HS-27A (cell line): ENCODE results near the gene TMEM127.

Source experiments
- DNase-seq: peaks from one replicate; pipeline ENCODE4 v3.0.0-alpha.2; 2012; ENCODE audit warnings: low read depth, missing footprints

The TMEM127 gene

DNA sequence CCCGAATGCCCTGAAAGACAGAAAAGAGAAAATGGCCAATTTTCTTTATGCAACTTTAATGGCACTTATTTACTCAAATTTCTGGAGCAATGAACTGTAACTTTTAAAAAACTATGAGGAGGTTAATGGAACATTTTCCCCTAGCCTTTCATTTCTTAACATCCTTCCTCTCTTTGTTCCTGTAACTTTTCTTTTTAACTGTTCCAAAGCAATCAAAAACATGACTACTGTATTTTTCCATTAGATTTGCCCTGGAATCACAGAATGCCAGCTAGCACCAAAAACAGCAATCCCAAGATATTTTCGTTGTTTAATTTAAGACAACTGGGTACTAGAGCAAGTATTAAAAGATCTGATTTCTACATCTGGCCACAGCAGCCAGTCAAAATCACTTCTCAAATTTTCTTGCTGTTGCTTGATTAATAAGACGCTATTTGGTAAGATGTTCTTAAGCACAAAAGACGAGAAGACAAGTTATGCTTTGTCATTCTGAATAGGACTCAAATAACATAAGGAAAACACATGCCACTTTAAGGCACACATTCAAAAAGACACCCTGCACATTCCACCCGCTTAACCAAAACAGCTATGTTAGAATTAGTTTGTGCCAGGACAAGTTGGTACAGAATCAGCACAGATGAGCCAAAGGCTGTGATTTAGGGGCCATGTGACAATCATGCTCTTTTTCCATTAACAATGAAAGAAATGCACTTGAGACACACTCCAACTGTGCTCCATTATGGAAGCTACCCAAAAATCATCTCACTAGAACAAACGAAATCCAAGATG, 60.8 kb downstream of the TMEM127 start:
- no peak for DNase-seq

DNA sequence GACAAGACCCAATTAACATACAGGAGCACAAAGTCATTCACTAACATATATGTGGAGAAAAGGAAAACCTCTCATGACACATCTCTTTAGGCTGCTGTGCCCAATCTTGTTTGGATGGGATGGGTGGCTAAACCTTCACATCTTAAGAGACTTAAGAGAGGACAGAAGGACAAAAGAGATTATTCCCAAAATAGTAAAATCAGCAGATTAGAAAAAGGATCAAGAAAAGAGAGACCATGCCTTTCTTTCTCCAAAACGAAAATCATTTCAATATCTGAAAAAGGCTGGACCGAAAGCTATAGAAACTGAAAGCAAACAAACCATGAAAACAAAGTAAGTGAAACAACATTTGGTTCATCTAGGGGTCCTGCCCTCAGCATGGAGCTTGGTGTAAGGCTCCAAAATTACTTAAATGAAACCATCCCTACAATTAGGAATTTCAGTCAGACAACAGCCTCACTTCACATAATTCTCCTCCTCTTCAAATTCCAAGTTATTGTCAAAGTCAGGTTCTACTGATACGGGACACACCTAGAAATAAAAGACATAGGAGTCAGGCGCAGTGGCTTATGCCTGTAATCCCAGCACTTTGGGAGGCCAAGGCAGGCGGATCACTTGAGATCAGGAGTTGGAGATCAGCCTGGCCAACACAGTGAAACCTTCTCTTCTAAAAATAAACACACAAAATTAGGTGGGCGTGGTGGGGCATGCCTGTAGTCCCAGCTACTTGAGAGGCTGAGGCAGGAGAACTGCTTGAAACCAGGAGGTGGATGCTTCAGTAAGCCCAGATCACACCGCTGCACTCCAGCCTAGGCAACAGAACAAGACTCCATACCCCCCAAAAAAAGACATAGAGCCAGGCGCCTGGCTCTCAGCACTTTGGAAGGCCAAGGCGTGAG, 62.4 kb downstream of the TMEM127 start:
- no peak for DNase-seq

DNA sequence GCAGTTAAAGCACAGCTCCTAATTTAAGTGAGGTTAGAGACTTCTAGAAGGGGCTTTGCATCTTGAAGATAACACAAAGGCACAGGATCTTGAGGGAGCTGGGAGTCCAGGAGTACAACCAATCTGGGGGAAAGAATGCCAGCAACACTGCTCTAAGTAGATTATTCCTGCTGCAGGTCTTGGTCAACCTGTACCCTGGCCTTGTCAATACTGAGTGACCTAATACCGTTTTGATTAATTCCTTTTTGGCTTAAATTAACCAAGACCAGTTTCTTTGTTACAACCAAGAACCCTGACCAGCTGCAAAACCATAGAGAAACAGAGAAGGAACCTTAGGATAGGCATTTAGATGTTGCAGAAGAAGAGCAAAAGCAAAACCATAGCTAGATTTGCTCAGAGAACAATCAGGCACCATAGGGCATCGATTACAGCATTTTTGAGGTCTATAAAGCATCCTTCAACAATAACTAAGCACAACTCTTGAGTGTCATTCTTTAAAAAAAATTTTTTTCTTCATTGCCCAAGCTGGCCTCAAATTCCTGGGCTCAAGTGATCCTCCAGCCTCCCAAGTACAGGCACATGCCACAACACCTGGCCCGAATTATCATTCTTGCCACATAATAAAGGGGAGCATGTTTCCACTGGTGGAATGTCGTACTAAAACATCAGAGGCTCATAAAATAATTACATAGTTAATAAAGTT, 63.5 kb downstream of the TMEM127 start:
- no peak for DNase-seq

DNA sequence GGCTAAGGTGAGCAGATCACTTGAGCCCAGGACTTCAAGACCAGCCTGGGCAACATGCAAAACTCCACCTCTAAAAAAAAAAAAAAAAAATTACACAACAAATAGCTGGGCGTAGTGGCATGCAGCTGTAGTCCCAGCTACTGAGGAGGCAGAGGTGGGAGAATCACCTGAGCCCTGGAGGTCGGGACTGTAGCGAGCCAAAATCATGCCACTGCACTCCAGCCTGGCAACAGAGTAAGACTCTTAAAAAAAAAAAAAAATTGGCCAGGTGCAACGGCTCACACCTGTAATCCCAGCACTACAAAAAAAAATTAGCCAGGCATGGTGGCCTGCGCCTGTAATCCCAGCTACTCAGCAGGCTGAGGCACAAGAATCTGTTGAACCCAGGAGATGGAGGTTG, 64.5 kb downstream of the TMEM127 start:
- DNase-seq = no peak

DNA sequence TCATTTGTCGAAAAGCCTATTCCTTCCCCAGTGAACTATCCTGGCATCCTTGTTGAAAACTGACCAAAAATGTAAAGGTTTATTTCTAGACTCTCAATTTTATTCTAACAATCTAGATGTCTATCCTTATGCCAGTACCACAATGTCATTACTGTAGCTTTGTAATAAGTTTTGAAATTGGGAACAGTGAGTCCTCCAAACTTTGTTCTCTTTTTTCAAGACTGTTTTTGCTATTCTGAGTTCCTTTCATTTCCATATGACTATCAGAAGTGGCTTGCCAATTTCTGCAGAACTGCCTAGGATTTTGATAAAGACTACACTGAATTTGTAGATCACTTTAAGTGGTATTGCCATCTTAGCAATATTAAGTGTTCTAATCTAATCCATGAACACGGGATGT, 66.9 kb downstream of the TMEM127 start:
- no peak for DNase-seq
